Smooth muscle cell (in vitro differentiated cells): Measurements from ENCODE around the gene ABI1. TPM values are rescaled to one million over a fixed set of nuclear protein-coding genes. Genes with fewer than 3 reads are reported as not detected.
"Not testable (repeated sequence)": the region's sequence is repeated elsewhere in the genome, so short reads cannot be mapped to it uniquely, and the experiment has no call there.

Source experiments
- DNase-seq: peaks from one replicate; lab custom pipeline; 2025; ENCODE audit not compliant: unreplicated experiment; lab: John Stamatoyannopoulos, UW
- H2AFZ ChIP-seq: fragments of 200-600 bp; sonication (generic); 2 replicates; pipeline ENCODE4 v1.6.0; 2016; ENCODE audit warnings: antibody characterized with exemption, low read depth, mild to moderate bottlenecking
- H3F3A ChIP-seq: fragments of 200-600 bp; sonication (generic); 2 replicates; pipeline ENCODE4 v1.6.0; 2017; ENCODE audit warnings: antibody characterized with exemption, low read depth
- H3K27ac ChIP-seq: fragments of 200-600 bp; sonication (generic); 2 replicates; pipeline ENCODE4 v1.5.1; 2016; ENCODE audit warnings: low read depth, mild to moderate bottlenecking
- H3K27me3 ChIP-seq: fragments of 200-600 bp; sonication (generic); 2 replicates; pipeline ENCODE4 v1.6.1; 2016; ENCODE audit warnings: low read depth, mild to moderate bottlenecking
- H3K36me3 ChIP-seq: fragments of 200-600 bp; sonication (generic); 2 replicates; pipeline ENCODE4 v1.5.1; 2016; ENCODE audit warnings: low read depth
- H3K4me1 ChIP-seq: fragments of 200-600 bp; sonication (generic); 2 replicates; pipeline ENCODE4 v1.5.1; 2016; ENCODE audit warnings: low read depth
- H3K4me2 ChIP-seq: fragments of 200-600 bp; sonication (generic); 2 replicates; pipeline ENCODE4 v1.6.0; 2016; ENCODE audit warnings: mild to moderate bottlenecking
- H3K4me3 ChIP-seq: fragments of 200-600 bp; sonication (generic); 2 replicates; pipeline ENCODE4 v1.5.1; 2016; ENCODE audit warnings: mild to moderate bottlenecking
- H3K79me2 ChIP-seq: fragments of 200-600 bp; sonication (generic); 2 replicates; pipeline ENCODE4 v1.6.0; 2016; ENCODE audit warnings: low read depth, mild to moderate bottlenecking
- H3K9ac ChIP-seq: fragments of 200-600 bp; sonication (generic); 2 replicates; pipeline ENCODE4 v1.6.0; 2016; ENCODE audit warnings: low read depth
- H3K9me3 ChIP-seq: fragments of 200-600 bp; sonication (generic); replicated peaks from 2 replicates; pipeline ENCODE4 v1.5.1; 2016; ENCODE audit warnings: low read depth
- H4K20me1 ChIP-seq: fragments of 200-600 bp; sonication (generic); 2 replicates; pipeline ENCODE4 v1.6.0; 2016; ENCODE audit warnings: low read depth
- WGBS: methylation state at CpG from one replicate; pipeline ENCODE4 v1.1.7; 2016; ENCODE audit warnings: low lambda C conversion rate; 5-methylcytosine and 5-hydroxymethylcytosine counted together
- polyA plus RNA-seq: library from polyadenylated mRNA; unstranded; fragments of >200 nt; fragmentation: Nextera tagmentation; extraction: Ambion mirVana; gene quantifications from 2 replicates; pipeline ENCODE4 v1.2.1, GENCODE V29; 2016
- total RNA-seq: library from RNA; depleted of rRNA; stranded (reverse); fragments of >200 nt; gene quantifications from 2 replicates; pipeline ENCODE4 v1.2.3, GENCODE V29; 2014
- TF ChIP-seq, protein P1 (sequence below): fragments of 200-600 bp; sonication (generic); IDR thresholded peaks from 2 replicates; pipeline ENCODE4 v1.5.1; 2017; ENCODE audit warnings: borderline replicate concordance, mild to moderate bottlenecking, antibody characterized with exemption; ENCODE audit not compliant: insufficient read depth, poor library complexity, severe bottlenecking

The ABI1 gene
- total and polyA plus RNA-seq, 2 experiments from 2014 or later = 40.3 to 51.4 TPM

GRCh38 chr10:26858707-26859034, 2.1 kb downstream of the ABI1 start:
- peak overlapping the region; percentile 87 for H3K4me3 ChIP-seq
- H4K20me1 ChIP-seq = peaks cover 55% of the 10 kb centered on the region
- TF ChIP-seq, protein P1, sequence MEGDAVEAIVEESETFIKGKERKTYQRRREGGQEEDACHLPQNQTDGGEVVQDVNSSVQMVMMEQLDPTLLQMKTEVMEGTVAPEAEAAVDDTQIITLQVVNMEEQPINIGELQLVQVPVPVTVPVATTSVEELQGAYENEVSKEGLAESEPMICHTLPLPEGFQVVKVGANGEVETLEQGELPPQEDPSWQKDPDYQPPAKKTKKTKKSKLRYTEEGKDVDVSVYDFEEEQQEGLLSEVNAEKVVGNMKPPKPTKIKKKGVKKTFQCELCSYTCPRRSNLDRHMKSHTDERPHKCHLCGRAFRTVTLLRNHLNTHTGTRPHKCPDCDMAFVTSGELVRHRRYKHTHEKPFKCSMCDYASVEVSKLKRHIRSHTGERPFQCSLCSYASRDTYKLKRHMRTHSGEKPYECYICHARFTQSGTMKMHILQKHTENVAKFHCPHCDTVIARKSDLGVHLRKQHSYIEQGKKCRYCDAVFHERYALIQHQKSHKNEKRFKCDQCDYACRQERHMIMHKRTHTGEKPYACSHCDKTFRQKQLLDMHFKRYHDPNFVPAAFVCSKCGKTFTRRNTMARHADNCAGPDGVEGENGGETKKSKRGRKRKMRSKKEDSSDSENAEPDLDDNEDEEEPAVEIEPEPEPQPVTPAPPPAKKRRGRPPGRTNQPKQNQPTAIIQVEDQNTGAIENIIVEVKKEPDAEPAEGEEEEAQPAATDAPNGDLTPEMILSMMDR = no peak
- 57% methylated on average over 2 of the region's 2 CpGs for WGBS
- peak overlapping the region; percentile 94 for H3K4me2 ChIP-seq
- H3K36me3 ChIP-seq = no peaks in the 10 kb centered on the region
- H3F3A ChIP-seq = peaks cover 5% of the 10 kb centered on the region
- no peak for DNase-seq
- H3K9ac ChIP-seq = peak overlapping the region; percentile 92
- no peak overlapping the region for H2AFZ ChIP-seq
- no peaks in the 10 kb centered on the region for H3K27me3 ChIP-seq
- H3K9me3 ChIP-seq = no peaks in the 10 kb centered on the region
- peak overlapping the region; percentile 92 for H3K27ac ChIP-seq
- peaks cover 27% of the 10 kb centered on the region for H3K4me1 ChIP-seq
- peaks cover 62% of the 10 kb centered on the region for H3K79me2 ChIP-seq

- Histone ChIP-seq H2AFZ (no peak overlapping the region), H3K79me2 (peaks cover 68% of the 10 kb centered on the region), H3K27ac (peak overlapping the region; percentile 92), H3K9ac (peak overlapping the region; percentile 92), H3K4me3 (peak overlapping the region; percentile 87), H3K36me3 (no peaks in the 10 kb centered on the region), H3K4me1 (peaks cover 27% of the 10 kb centered on the region), H3K4me2 (peak overlapping the region; percentile 94), H3K9me3 (no peaks in the 10 kb centered on the region), H3F3A (peaks cover 5% of the 10 kb centered on the region), H3K27me3 (no peaks in the 10 kb centered on the region), H4K20me1 (peaks cover 60% of the 10 kb centered on the region)
- TF ChIP-seq, protein P1 = no peak
- no peak for DNase-seq
- WGBS = 58% methylated on average over 7 of the region's 7 CpGs
Observed at GRCh38 chr10:26857991-26858706, 2.6 kb downstream of the ABI1 start.

DNA sequence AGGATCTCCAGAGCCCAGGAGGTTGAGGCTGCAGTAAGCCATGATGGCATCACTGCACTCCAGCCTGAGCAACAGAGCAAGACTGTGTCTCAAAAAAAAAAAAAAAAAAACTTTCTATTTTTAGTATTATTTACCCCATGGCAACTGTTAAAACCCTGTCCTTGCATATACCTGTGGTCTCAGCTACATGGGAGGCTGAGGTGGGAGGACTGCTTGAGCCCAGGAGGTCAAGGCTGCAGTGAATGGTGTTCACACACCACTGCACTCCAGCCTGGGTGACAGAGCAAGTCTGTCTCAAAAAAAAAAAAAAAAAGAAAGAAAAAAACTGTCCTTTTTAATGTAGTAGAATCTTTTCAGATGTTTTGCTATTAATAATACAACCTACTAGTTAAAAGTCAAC, 3.2 kb downstream of the ABI1 start:
- not testable (repeated sequence) for DNase-seq, H3K27me3 ChIP-seq, H3K9me3 ChIP-seq, H3K36me3 ChIP-seq, H3F3A ChIP-seq, H2AFZ ChIP-seq, H3K9ac ChIP-seq, H3K4me3 ChIP-seq
- Histone ChIP-seq H4K20me1 (peaks cover 66% of the 10 kb centered on the region), H3K79me2 (peaks cover 74% of the 10 kb centered on the region), H3K4me1 (peaks cover 27% of the 10 kb centered on the region), H3K27ac (peak overlapping the region; percentile 92), H3K4me2 (peak overlapping the region; percentile 94)

GRCh38 chr10:26855186-26855585, 5.6 kb downstream of the ABI1 start:
- H3K79me2 ChIP-seq = peaks cover 97% of the 10 kb centered on the region
- peaks cover 5% of the 10 kb centered on the region for H3F3A ChIP-seq
- no peaks in the 10 kb centered on the region for H3K36me3 ChIP-seq
- H3K27ac ChIP-seq = peak overlapping the region; percentile 60
- TF ChIP-seq, protein P1 = no peak
- no peak for DNase-seq
- peaks cover 89% of the 10 kb centered on the region for H4K20me1 ChIP-seq
- no peaks in the 10 kb centered on the region for H3K9me3 ChIP-seq
- no peak overlapping the region for H3K4me3 ChIP-seq
- peak overlapping the region; percentile 47 for H3K4me2 ChIP-seq
- H3K4me1 ChIP-seq = peaks cover 27% of the 10 kb centered on the region
- WGBS = 33% methylated on average over 3 of the region's 3 CpGs
- no peaks in the 10 kb centered on the region for H3K27me3 ChIP-seq
- no peak overlapping the region for H2AFZ ChIP-seq
- no peak overlapping the region for H3K9ac ChIP-seq
